ENCODE results near the gene CEP104. TPM values are rescaled to one million over a fixed set of nuclear protein-coding genes. Genes with fewer than 3 reads are reported as not detected.
A peak's percentile ranks its signal among the peaks of the same experiment; 100 is the strongest.

CEP104 gene
- total RNA-seq, 5 donors from 2014 or later (not counting 1 experiment from before 2014, with no cell fraction given) = 39.9 to 64.7 (median 58.5) TPM

- H3K27ac Mint-ChIP-seq = no peak overlapping the region
- Histone ChIP-seq H3K4me1 (ENCODE audit: control insufficient read depth in 1 of 2, extremely low read depth in 1 of 2, insufficient read depth in 2 of 2, low read length in 2 of 2) (peaks cover 13 to 58% of the 10 kb centered on the region in 2 experiments), H3K4me3 (ENCODE audit: control insufficient read depth in 1 of 2, extremely low read depth in 1 of 2, low read length in 1 of 2) (no peak overlapping the region), H3K27ac (ENCODE audit: low read length) (no peak overlapping the region), H3K27me3 (replicated peaks in 1 of 2; ENCODE audit: control insufficient read depth in 2 of 2, extremely low read depth in 1 of 2, insufficient read depth in 2 of 2, low read length in 1 of 2) (no peaks in the 10 kb centered on the region), H3K36me3 (ENCODE audit: control insufficient read depth in 2 of 2, extremely low read depth in 1 of 2, insufficient read depth in 1 of 2, low read length in 1 of 2) (peaks cover 2 to 31% of the 10 kb centered on the region in 2 donors), H3K9me3 (no peaks in the 10 kb centered on the region)
- no peak overlapping the region for H3K4me3 Mint-ChIP-seq
- CTCF ChIA-PET = no interaction called here
- no peaks in the 10 kb centered on the region for H3K27me3 Mint-ChIP-seq
- peaks cover 16% of the 10 kb centered on the region for H3K36me3 Mint-ChIP-seq
- H3K4me1 Mint-ChIP-seq = peaks cover 33 to 63% (median 43%) of the 10 kb centered on the region in 3 donors
- ATAC-seq (replicated peaks in 1 of 4) = no peak
- no peak for DNase-seq
- 98% methylated on average over 7 of the region's 18 CpGs for WGBS (ENCODE audit: insufficient coverage)
- no peaks in the 10 kb centered on the region for H3K9me3 Mint-ChIP-seq
- POLR2A ChIA-PET = no interaction called here
Observed at GRCh38 chr1:3790952-3791351, 66.1 kb downstream of the CEP104 start.

- Histone ChIP-seq H3K36me3 (ENCODE audit: control insufficient read depth in 2 of 2, extremely low read depth in 1 of 2, insufficient read depth in 1 of 2, low read length in 1 of 2) (peaks cover 3 to 33% of the 10 kb centered on the region in 2 donors), H3K9me3 (no peaks in the 10 kb centered on the region), H3K4me3 (ENCODE audit: control insufficient read depth in 1 of 2, extremely low read depth in 1 of 2, low read length in 1 of 2) (no peak overlapping the region), H3K4me1 (ENCODE audit: control insufficient read depth in 1 of 2, extremely low read depth in 1 of 2, insufficient read depth in 2 of 2, low read length in 2 of 2) (peaks cover 10 to 55% of the 10 kb centered on the region in 2 experiments), H3K27me3 (replicated peaks in 1 of 2; ENCODE audit: control insufficient read depth in 2 of 2, extremely low read depth in 1 of 2, insufficient read depth in 2 of 2, low read length in 1 of 2) (no peaks in the 10 kb centered on the region), H3K27ac (ENCODE audit: low read length) (no peak overlapping the region)
- Mint-ChIP-seq H3K4me3 (no peak overlapping the region), H3K36me3 (peaks cover 16% of the 10 kb centered on the region), H3K4me1 (peaks cover 32 to 63% (median 42%) of the 10 kb centered on the region in 3 donors), H3K9me3 (no peaks in the 10 kb centered on the region), H3K27ac (no peak overlapping the region), H3K27me3 (no peaks in the 10 kb centered on the region)
- WGBS (ENCODE audit: insufficient coverage) = 96% methylated on average over 11 of the region's 12 CpGs
- CTCF ChIA-PET = no interaction called here
- DNase-seq (no peak), ATAC-seq (replicated peaks in 1 of 4) (no peak)
- POLR2A ChIA-PET = no interaction called here
Observed at GRCh38 chr1:3790500-3790923, 66.5 kb downstream of the CEP104 start.

GRCh38 chr1:3789421-3790300 is 67.3 kb downstream of the CEP104 start:
- H3K36me3 ChIP-seq (ENCODE audit: control insufficient read depth in 2 of 2, extremely low read depth in 1 of 2, insufficient read depth in 1 of 2, low read length in 1 of 2) = peaks cover 7 to 41% of the 10 kb centered on the region in 2 donors
- POLR2A ChIA-PET = no interaction called here
- ATAC-seq (replicated peaks in 1 of 4) (no peak), DNase-seq (no peak)
- H3K27ac Mint-ChIP-seq = no peak overlapping the region
- H3K27ac ChIP-seq (ENCODE audit: low read length) = no peak overlapping the region
- peaks cover 24% of the 10 kb centered on the region for H3K36me3 Mint-ChIP-seq
- peaks cover 4 to 46% of the 10 kb centered on the region in 2 experiments for H3K4me1 ChIP-seq (ENCODE audit: control insufficient read depth in 1 of 2, extremely low read depth in 1 of 2, insufficient read depth in 2 of 2, low read length in 2 of 2)
- peaks cover 25 to 54% (median 34%) of the 10 kb centered on the region in 3 donors for H3K4me1 Mint-ChIP-seq
- H3K9me3 Mint-ChIP-seq = no peaks in the 10 kb centered on the region
- no peak overlapping the region for H3K4me3 Mint-ChIP-seq
- no peaks in the 10 kb centered on the region for H3K27me3 ChIP-seq (replicated peaks in 1 of 2; ENCODE audit: control insufficient read depth in 2 of 2, extremely low read depth in 1 of 2, insufficient read depth in 2 of 2, low read length in 1 of 2)
- H3K27me3 Mint-ChIP-seq = no peaks in the 10 kb centered on the region
- 97% methylated on average over 24 of the region's 34 CpGs for WGBS (ENCODE audit: insufficient coverage)
- no peaks in the 10 kb centered on the region for H3K9me3 ChIP-seq
- no peak overlapping the region for H3K4me3 ChIP-seq (ENCODE audit: control insufficient read depth in 1 of 2, extremely low read depth in 1 of 2, low read length in 1 of 2)
- CTCF ChIA-PET = no interaction called here

GRCh38 chr1:3788756-3789420 is 68.1 kb downstream of the CEP104 start:
- Histone ChIP-seq H3K36me3 (ENCODE audit: control insufficient read depth in 2 of 2, extremely low read depth in 1 of 2, insufficient read depth in 1 of 2, low read length in 1 of 2) (peaks cover 11 to 46% of the 10 kb centered on the region in 2 donors), H3K9me3 (no peaks in the 10 kb centered on the region), H3K27ac (ENCODE audit: low read length) (no peak overlapping the region), H3K4me1 (ENCODE audit: control insufficient read depth in 1 of 2, extremely low read depth in 1 of 2, insufficient read depth in 2 of 2, low read length in 2 of 2) (peaks cover 0 to 39% of the 10 kb centered on the region in 2 experiments), H3K4me3 (ENCODE audit: control insufficient read depth in 1 of 2, extremely low read depth in 1 of 2, low read length in 1 of 2) (no peak overlapping the region), H3K27me3 (replicated peaks in 1 of 2; ENCODE audit: control insufficient read depth in 2 of 2, extremely low read depth in 1 of 2, insufficient read depth in 2 of 2, low read length in 1 of 2) (no peaks in the 10 kb centered on the region)
- peaks cover 17 to 46% (median 26%) of the 10 kb centered on the region in 3 donors for H3K4me1 Mint-ChIP-seq
- ChIA-PET CTCF (no interaction called here), POLR2A (no interaction called here)
- no peak overlapping the region for H3K27ac Mint-ChIP-seq
- H3K9me3 Mint-ChIP-seq = no peaks in the 10 kb centered on the region
- DNase-seq = no peak
- H3K27me3 Mint-ChIP-seq = no peaks in the 10 kb centered on the region
- ATAC-seq (replicated peaks in 1 of 4) = no peak
- WGBS (ENCODE audit: insufficient coverage) = 96% methylated on average over 16 of the region's 16 CpGs
- peaks cover 31% of the 10 kb centered on the region for H3K36me3 Mint-ChIP-seq
- H3K4me3 Mint-ChIP-seq = no peak overlapping the region

- Histone ChIP-seq H3K27ac (ENCODE audit: low read length) (peak overlapping the region; percentile 65), H3K36me3 (ENCODE audit: control insufficient read depth in 2 of 2, extremely low read depth in 1 of 2, insufficient read depth in 1 of 2, low read length in 1 of 2) (peaks cover 11 to 54% of the 10 kb centered on the region in 2 donors), H3K9me3 (no peaks in the 10 kb centered on the region), H3K27me3 (replicated peaks in 1 of 2; ENCODE audit: control insufficient read depth in 2 of 2, extremely low read depth in 1 of 2, insufficient read depth in 2 of 2, low read length in 1 of 2) (no peaks in the 10 kb centered on the region), H3K4me3 (ENCODE audit: control insufficient read depth in 1 of 2, extremely low read depth in 1 of 2, low read length in 1 of 2) (no peak overlapping the region), H3K4me1 (ENCODE audit: control insufficient read depth in 1 of 2, extremely low read depth in 1 of 2, insufficient read depth in 2 of 2, low read length in 2 of 2) (peaks cover 0 to 32% of the 10 kb centered on the region in 2 experiments)
- Mint-ChIP-seq H3K9me3 (no peaks in the 10 kb centered on the region), H3K27ac (peak overlapping the region in 1 of 2 donors; percentile 84), H3K36me3 (peaks cover 36% of the 10 kb centered on the region), H3K4me3 (peak overlapping the region in 1 of 3 donors; percentile 6), H3K27me3 (no peaks in the 10 kb centered on the region), H3K4me1 (peaks cover 9 to 37% (median 17%) of the 10 kb centered on the region in 3 donors)
- ChIA-PET CTCF (interaction anchor here in 1 of 2 donors (1.1 kb wide), 1 partner anchor 9 kb away, joined by 4 read pairs; the partner anchor contains the start of gene LRRC47), POLR2A (no interaction called here)
- WGBS (ENCODE audit: insufficient coverage) = 73% methylated on average over 25 of the region's 26 CpGs
- ATAC-seq (replicated peaks in 1 of 4) = peak in 1 of 4 experiments; percentile 44
- no peak for DNase-seq
Observed at GRCh38 chr1:3787745-3788605, 69.0 kb downstream of the CEP104 start.

- H3K27ac Mint-ChIP-seq = peak overlapping the region in 1 of 2 donors; percentile 84
- no peaks in the 10 kb centered on the region for H3K9me3 ChIP-seq
- H3K4me3 Mint-ChIP-seq = peak overlapping the region in 1 of 3 donors; percentile 6
- H3K36me3 Mint-ChIP-seq = peaks cover 40% of the 10 kb centered on the region
- WGBS (ENCODE audit: insufficient coverage) = 50% methylated on average over 3 of the region's 10 CpGs
- ATAC-seq (replicated peaks in 1 of 4) (peak in 3 of 4 experiments; percentile 55 to 73 (median 73)), DNase-seq (peak in 22 of 35 experiments; percentile 11 to 59 (median 38))
- H3K27me3 Mint-ChIP-seq = no peaks in the 10 kb centered on the region
- H3K4me1 ChIP-seq (ENCODE audit: control insufficient read depth in 1 of 2, extremely low read depth in 1 of 2, insufficient read depth in 2 of 2, low read length in 2 of 2) = peaks cover 0 to 32% of the 10 kb centered on the region in 2 experiments
- no peaks in the 10 kb centered on the region for H3K9me3 Mint-ChIP-seq
- peak overlapping the region; percentile 65 for H3K27ac ChIP-seq (ENCODE audit: low read length)
- H3K36me3 ChIP-seq (ENCODE audit: control insufficient read depth in 2 of 2, extremely low read depth in 1 of 2, insufficient read depth in 1 of 2, low read length in 1 of 2) = peaks cover 11 to 58% of the 10 kb centered on the region in 2 donors
- H3K4me3 ChIP-seq (ENCODE audit: control insufficient read depth in 1 of 2, extremely low read depth in 1 of 2, low read length in 1 of 2) = no peak overlapping the region
- ChIA-PET CTCF (interaction anchor here in 1 of 2 donors (1.1 kb wide), 1 partner anchor 9 kb away, joined by 4 read pairs; the partner anchor contains the start of gene LRRC47), POLR2A (no interaction called here)
- H3K27me3 ChIP-seq (replicated peaks in 1 of 2; ENCODE audit: control insufficient read depth in 2 of 2, extremely low read depth in 1 of 2, insufficient read depth in 2 of 2, low read length in 1 of 2) = no peaks in the 10 kb centered on the region
- peaks cover 9 to 32% (median 11%) of the 10 kb centered on the region in 3 donors for H3K4me1 Mint-ChIP-seq
Observed at GRCh38 chr1:3787349-3787715, 69.7 kb downstream of the CEP104 start.

Data from T-cell (primary cell).